ENCODE results near the gene COMT. TPM values are rescaled to one million over a fixed set of nuclear protein-coding genes. Genes with fewer than 3 reads are reported as not detected.

COMT gene
- total RNA-seq, 4 donors from 2014 or later = 88.9 to 175 (median 108) TPM

DNA sequence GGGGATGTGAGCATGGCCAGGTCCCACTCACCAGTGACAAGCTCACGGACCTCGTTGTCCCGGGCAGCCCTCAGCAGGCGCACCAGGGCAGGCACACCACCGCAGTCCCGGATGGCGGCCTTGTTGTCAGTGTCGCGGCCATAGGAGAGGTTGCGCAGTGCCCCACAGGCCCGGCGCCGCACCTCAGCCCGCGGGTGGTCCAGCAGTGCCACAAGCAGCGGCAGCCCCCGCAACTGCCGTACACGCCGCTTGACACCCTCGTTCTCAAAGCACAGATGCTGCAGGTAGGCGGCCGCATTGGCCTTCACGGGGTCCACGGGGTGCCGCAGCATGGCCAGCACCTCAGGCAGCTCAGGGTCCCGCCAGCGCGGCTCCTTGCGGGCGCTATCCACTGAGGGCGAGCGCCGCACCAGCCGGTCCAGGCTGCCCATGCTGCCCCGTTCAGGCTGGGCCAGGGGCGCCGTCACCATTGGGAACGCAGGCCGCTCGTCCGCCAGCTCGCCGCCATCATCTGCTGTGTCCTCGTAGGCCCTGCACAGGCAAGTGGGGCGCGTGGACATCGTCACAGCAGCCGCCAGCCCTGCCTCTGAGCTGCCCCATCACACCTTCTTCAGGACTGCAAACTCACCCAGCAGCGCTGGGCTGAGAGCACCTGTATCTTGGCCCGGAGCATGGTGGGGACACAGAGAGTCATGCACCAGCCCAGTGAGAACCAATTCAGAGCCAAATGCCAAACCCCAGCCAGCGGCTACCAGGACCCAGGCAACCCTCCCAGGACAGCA, 38.3 kb downstream of the COMT start:
- Histone ChIP-seq H3K4me3 (no peak overlapping the region), H3K4me1 (no peaks in the 10 kb centered on the region), H3K36me3 (no peaks in the 10 kb centered on the region), H3K27ac (no peak overlapping the region), H3K9me3 (no peaks in the 10 kb centered on the region), H3K27me3 (no peaks in the 10 kb centered on the region)
- DNase-seq = no peak
- intact Hi-C loops (cut with DNase I; ENCODE audit: low total_unique reads) = loop anchor here (10.0 kb wide), 1 partner anchor 135 kb away; the partner anchor contains the start of genes RANBP1 and TRMT2A
- TF ChIP-seq POLR2A (IDR thresholded peaks at IDR 0.05) = no peak

DNA sequence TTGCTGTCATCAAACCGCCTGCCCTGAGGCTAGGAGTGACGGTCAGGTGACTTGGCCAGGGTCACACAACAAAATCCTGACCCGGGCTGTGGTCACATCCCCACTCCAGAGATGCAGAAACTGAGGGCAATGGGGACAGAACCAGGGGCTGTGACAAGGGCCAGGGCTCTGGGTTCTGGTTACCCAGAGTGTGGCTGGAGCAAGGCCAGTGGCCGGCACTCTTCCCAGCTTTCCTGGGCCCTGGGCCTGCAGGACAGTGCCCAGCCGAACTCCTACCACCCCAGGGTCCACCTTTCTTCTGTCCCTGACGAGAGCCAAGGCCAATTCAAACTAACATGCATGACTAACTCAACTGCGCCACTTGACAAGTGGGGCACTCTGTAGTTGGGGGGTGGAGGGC, 39.2 kb downstream of the COMT start:
- no peak overlapping the region for H3K4me3 ChIP-seq
- H3K36me3 ChIP-seq = no peaks in the 10 kb centered on the region
- intact Hi-C loops (cut with DNase I; ENCODE audit: low total_unique reads) = no loop called here
- no peak for DNase-seq
- no peaks in the 10 kb centered on the region for H3K9me3 ChIP-seq
- no peak for TF ChIP-seq POLR2A (IDR thresholded peaks at IDR 0.05)
- TF ChIP-seq, protein P1, sequence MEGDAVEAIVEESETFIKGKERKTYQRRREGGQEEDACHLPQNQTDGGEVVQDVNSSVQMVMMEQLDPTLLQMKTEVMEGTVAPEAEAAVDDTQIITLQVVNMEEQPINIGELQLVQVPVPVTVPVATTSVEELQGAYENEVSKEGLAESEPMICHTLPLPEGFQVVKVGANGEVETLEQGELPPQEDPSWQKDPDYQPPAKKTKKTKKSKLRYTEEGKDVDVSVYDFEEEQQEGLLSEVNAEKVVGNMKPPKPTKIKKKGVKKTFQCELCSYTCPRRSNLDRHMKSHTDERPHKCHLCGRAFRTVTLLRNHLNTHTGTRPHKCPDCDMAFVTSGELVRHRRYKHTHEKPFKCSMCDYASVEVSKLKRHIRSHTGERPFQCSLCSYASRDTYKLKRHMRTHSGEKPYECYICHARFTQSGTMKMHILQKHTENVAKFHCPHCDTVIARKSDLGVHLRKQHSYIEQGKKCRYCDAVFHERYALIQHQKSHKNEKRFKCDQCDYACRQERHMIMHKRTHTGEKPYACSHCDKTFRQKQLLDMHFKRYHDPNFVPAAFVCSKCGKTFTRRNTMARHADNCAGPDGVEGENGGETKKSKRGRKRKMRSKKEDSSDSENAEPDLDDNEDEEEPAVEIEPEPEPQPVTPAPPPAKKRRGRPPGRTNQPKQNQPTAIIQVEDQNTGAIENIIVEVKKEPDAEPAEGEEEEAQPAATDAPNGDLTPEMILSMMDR (IDR thresholded peaks at IDR 0.05) = no peak
- H3K4me1 ChIP-seq = peaks cover 0 to 4% of the 10 kb centered on the region in 2 donors
- no peak overlapping the region for H3K27ac ChIP-seq
- H3K27me3 ChIP-seq = no peaks in the 10 kb centered on the region

DNA sequence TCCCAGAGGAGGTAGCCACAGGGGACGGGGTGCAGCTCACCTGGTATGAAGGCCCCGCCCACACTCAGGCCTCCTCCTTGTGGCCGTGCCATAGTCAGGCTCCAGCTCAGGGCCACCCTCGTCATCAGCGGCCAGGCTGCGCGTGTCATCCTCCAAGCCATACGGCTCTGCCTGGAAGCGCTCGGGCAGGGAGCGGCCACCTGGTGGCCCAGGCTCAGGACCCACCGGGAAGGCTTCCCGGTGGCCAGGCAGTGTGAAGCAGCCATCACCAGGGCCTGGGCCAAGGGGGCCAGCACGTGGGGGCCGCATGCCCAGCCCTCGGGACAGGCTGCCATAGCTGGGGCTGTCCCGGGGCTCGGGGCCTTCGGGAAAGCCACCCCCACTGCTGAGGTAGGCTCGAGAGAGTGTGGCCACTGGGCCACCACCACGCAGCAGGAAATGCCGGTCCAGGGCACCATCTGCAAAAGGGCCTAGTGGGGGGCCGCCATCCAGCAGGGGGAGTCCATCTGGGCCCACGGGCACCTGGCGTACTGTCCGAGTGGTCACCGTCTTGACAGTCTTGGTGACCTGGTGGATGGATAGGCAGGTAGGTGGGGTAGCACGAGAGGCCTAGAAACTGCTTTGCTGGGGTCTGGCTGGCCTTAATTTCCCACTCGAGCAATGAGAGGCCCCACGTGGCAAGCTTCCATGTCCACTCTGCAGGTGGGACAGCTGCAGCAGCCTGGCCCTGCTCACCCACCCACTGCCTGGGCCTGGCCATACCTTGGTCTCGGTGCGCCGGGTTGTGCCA, 39.8 kb downstream of the COMT start:
- H3K4me3 ChIP-seq = no peak overlapping the region
- H3K9me3 ChIP-seq = no peaks in the 10 kb centered on the region
- no peaks in the 10 kb centered on the region for H3K36me3 ChIP-seq
- no peaks in the 10 kb centered on the region for H3K27me3 ChIP-seq
- intact Hi-C loops (cut with DNase I; ENCODE audit: low total_unique reads) = no loop called here
- H3K4me1 ChIP-seq = peaks cover 0 to 10% of the 10 kb centered on the region in 2 donors
- TF ChIP-seq POLR2A (IDR thresholded peaks at IDR 0.05) = no peak
- TF ChIP-seq, protein P1 (IDR thresholded peaks at IDR 0.05) = no peak
- no peak overlapping the region for H3K27ac ChIP-seq
- DNase-seq = no peak

DNA sequence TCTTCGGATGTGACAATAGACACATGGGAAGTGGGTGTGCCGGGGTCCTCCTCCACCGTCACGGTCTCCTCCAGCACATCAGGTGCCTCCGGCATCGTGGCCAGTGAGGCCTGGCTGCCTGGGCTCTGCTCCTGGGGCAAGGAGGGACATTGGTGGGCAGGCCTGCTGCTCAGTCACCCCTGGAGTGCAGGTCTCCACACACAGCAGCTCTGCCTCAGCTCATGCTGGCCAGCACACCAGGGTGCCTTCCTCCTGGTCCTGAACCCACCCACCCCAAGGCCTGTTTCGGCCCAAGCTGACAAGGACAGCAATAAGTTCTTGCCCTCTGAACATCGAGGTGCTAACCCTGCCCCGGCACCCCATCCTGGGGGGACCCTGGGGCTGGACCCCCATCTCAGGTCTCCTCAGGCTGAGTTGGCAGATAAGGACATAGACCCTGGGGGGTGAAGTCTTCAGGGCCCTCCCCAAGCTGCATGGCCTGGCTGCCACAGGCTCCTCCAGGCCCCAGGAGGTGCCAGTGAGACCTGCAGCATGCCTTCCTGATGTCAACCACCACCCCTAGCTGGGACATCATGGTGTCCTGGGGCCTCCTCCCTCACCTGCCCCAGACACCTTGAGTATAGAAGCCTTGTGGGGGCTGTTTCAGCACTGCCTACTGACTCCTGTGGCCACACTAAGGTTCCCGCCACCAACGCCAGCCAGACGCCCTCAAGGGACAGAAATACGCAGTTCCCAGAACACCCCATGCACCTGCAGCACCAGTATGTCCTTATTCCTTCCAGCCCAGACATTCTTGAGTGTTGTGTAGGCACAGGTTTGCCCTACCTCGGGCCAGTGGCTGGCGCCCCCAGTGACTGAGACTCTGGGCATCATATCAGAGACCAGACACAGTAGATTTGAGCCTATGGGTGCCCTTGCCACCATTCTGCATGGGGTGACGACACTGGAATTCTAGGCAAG, 40.7 kb downstream of the COMT start:
- DNase-seq = no peak

More for the DNA sequence above, 40.7 kb downstream of the COMT start:
- Histone ChIP-seq H3K36me3 (no peaks in the 10 kb centered on the region), H3K4me1 (peaks cover 0 to 13% of the 10 kb centered on the region in 2 donors), H3K4me3 (no peak overlapping the region), H3K9me3 (no peaks in the 10 kb centered on the region), H3K27ac (no peak overlapping the region), H3K27me3 (no peaks in the 10 kb centered on the region)
- no peak for TF ChIP-seq POLR2A (IDR thresholded peaks at IDR 0.05)
- TF ChIP-seq, protein P1 (IDR thresholded peaks at IDR 0.05) = no peak
- intact Hi-C loops (cut with DNase I; ENCODE audit: low total_unique reads) = no loop called here
